HG02571 (cell line): ENCODE results near the gene JUND.

Experiments used
- ATAC-seq: cut with Tn5 transposase; IDR thresholded peaks from one replicate; pipeline ENCODE4 v1.9.1; 2021; ENCODE audit warnings: mild to moderate bottlenecking, moderate library complexity; ENCODE audit not compliant: unreplicated experiment

JUND gene

DNA sequence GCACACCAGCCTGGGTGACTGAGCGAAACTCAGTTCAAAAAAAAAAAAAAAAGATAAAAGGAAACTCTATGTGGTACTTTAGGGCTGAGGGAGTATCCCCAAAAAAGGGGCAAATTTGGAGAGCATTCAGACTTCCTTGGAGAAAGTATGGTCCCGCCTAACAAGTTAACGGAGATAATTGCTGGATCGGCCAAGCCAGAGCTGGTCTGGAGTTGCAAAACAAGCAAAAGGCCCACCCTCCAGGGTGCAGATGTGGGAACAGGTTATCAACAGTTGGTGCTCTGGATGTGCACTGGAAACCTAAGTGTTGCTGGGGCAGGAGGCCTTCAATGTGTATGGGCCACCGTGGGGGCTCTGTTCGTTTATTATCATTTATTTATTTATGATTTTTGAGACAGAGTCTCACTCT is 10.0 kb downstream of the JUND start:
- ATAC-seq = no peak

DNA sequence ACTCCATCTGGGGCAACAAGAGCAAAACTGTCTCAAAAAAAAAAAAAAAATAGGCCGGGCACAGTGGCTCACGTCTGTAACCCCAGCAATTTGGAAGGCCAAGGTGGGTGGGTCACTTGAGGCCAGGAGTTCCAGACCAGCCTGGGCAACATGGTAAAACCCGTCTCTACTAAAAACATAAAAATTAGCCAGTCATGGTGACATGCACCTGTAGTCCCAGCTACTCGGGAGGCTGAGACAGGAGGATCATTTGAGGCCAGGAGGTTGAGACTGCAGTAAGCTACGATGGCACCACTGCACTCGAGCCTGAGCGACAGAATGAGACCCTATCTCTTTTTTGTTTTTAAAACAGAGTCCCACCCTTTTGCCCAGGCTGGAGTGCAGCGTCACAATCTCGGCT is 11.1 kb downstream of the JUND start:
- no peak for ATAC-seq

DNA sequence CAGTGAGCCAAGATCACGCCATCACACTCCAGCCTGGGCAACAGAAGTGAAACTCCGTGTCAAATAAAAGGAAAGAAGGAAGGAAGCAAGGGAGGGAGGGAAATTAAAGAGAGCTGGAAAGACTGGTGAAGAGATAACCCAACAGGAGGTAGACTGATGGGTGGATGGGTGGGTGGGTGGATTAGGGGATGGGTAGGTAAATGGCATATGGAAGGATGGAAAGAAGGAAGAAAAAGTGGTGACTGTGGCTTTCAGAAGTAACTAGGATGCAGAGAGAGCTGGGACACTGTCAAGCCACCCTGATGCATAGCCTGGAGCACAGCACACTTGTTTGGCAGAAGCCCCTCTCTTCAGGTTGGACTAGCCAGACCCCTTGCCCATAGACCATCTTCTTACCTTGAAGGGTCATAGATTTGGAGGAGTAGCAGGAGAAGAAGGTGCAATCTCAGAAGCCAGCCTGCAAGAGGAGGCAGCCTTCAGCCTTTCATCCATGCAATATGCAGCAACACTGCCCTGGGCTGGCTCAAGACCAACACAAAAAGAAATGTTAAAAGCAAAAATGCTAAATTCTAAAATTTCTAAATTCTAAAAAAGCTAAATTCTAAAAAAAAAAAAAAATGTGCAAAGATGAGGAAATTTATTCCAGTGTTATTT is 12.2 kb downstream of the JUND start:
- no peak for ATAC-seq

DNA sequence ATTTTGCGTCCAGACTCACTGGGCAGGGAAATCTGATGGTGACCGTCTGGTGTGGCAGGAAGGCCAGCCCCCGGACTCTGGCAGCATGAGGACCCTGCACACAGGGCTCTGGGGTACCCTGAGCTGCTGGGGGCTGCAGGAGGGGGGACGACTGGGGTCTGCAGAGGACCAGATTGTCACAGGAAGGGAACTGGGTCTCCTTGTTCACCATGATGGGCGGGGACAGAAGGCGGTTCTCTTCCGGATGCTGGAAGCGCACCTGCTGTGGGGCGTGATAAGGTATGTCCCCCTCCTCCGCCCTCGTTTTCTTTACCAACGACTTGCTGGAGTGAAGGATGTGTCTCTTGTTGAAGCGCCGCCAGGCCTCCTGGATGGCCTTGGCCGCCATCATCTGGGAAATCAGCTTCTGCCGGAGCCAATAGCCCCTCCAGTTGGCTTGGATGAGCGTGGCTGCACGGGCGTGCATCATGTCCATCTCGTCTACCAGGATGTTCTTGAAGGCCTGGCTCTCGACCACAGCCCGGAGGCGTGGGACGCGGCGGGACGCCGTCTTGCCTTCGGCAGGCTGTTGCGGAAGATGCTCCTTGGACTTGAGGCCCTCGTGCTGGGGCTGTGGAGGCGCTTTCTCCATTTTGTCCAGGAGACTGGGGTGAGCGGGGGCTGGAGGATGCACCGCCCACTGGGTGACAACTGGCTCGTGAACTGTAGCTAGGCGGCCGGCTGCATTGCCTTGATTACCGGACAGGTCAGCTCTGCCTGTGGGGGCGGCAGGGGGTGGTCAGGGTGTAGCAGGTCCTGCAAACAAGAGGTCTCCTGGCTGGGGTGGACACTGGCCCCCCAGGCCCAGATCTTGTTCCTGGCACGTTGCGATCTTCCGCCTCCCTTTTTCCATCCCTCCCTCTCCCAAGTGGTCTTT is 14.4 kb downstream of the JUND start:
- ATAC-seq = no peak

DNA sequence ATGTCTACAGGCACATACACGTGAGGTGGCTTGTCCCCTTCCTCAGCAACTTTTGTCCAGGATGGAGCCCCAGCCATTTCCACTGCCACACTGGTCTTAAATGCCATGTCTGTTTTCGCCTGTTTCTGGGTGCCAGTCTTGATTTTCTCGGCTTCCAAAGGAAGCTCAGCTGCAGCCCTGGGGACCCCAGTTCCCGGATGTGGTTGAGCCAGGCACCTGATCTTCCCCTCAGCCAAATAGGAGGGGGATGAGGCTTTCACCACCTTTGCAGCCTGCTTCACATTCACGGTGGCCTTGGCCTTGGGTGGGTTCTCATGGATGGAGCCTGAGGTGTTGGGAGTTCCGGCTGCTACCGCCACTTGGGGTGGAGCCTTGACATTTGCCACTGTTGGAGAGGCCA is 15.8 kb downstream of the JUND start:
- ATAC-seq = no peak

DNA sequence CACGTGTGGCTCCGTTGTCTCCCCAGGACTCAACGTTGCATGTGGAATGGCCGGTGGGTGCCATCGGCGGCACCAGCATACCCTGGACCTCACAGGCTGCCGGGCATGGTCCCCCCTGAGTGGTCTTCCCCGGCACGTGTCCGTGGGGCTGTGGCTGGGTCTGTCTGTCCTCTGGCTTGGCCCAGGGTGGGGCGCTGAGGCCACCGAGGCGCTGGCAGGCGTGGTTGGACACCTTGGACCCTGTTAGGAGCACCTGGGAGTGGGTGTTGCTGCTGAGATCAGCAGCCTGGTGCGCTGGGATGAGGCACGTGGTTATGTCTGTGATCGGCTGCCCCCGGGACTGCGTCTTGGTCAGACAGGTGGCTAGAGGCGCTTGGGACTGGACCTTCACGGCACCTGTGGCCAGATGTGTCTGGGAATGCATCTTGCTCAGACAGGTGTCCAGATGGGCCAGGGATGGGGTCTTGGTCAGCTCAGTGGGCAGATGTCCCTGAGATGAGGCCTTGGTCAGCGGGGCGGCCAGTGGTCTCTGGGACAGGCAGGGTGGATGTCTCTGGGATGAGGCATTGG is 16.4 kb downstream of the JUND start:
- ATAC-seq = no peak

DNA sequence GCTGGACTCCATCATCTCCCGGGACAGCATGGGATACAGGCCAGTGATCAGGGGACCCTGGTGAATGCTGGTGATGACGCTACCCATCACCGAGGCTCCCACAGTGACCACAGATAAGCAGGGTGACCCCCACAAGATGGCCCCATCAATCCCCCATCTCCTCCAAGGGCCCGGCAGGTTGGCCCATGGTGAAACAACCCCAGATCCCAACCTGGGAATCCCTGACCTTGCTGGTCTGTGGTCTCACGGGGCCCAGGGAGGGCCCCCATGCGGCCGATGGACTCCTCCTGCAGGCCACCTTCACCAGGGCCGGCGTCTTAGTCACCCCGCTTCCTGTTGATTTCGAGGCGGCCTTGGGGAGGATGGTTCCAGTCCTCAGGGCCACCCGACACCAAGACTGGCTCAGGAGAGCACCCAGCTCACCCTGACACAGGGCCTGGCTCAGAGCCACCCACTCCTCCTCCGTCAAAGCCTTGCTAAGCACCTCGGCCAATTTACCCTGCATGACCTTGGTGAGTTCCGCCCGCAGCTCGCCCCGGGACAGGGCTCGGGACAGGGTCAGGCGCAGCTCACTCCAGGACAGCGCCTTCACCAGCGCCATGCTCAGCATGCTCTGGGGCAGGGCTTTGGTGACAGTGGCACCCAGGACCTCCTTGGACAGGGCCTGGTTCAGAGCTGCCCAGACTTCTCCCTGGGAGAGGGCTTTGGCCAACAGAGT is 17.1 kb downstream of the JUND start:
- ATAC-seq = no peak

DNA sequence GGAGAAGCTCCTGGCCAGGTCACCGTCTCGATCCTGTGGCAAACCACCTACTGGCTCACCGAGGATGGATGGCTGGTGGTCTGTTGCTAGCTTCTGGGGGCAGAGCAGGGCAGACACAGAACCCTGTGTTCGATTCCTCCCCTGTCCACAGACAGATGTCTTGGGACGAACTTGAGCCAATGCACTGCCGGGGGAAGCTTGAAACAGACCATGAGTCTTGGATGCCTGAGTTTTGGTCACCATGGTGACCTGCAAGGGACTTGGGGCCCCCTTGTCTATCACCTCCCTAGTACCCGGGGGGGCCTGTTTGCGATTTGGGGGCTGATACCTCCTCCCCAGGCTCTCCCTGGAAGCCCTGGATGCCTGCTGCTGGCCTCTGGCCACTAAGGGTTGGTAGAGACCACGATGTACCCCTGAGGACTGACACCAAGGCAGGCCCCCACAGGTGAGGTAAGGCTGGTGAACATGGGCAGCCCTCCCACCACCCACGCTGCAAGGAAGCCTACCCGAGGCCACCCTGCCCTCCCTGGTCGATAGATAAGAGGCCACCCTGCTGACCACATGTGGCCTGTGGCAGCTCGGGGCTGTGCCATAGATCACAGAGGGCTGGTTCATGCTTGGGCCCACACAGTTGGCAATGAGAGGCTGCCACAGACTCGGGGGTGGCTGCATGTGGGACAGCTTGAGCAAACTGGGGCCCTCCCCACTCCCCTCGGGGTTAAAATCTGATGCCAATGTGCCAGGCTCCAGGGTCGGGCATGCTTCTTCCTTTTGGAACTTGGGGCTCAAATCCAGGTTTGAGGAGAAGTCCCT is 17.9 kb downstream of the JUND start:
- no peak for ATAC-seq

DNA sequence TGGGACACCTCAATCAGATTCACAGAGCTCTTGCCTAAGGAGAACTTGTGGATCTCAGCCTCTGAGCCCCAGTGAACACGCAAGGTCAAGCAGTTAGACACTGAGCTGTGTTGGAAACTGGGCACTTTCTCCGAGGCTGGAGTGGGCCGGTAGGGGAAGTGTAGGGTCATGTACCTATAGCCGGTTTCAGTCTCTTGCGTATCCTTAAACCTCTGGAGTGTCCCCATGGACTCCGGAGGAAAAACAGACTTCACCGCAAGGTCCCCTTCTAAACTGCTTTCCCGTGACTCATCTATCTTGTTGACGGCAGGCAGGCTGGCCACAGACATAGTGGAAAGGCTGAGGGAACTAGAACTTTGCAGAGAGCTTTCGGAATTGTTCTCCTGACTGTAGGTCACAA is 18.5 kb downstream of the JUND start:
- ATAC-seq = no peak

DNA sequence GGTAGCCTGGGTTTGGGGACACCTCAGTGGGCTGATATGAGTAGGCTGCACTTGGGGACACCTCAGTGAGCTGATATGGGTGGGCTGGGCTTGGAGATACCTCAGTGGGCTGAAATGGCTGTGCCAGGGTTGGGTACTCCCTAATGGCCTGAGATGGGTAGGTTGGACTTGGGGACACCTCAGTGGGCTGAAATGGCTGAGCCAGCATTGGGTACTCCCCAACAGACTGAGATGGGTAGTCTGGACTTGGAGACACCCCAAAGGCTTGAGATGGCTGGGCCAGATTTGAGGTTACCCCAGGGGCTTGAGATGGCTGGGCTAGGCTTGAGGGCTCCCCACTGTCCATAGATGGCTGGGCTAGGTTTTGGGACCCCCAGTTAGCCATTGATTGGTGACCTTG is 19.3 kb downstream of the JUND start:
- ATAC-seq = no peak

DNA sequence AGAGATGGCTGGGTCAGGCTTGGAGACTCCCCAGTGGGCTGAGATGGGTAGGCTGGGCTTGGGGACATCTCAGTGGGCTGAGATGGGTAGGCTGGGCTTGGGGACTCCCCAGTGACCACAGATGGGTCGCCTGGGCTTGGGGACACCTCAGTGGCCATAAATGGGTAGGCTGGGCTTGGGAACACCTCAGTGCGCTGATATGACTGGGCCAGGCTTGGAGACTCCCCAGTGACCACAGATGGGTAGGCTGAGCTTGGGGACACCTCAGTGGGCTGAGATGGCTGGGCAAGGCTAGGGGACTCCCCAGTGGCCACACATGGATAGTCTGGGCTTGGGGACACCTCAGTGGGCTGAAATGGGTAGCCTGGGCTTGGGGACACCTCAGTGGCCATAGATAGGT is 19.9 kb downstream of the JUND start:
- no peak for ATAC-seq

DNA sequence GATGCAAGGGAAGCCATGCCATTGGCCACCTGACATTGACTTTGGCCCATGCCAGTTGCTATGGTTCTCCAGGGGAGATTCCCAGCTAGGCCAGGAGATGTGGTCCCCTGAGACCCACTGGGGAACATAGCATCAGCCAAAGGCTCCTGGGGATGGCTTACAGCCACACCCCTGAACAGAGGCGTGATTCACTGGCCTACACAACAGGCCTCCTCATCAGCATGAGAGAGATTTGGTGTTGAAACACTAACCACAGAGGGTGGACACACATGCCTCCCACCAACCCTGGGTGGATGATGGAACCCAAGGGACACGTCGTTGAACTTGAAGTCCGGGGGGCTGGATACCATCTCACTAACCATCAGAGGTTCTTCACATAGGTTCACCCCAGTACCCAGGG is 21.5 kb downstream of the JUND start:
- no peak for ATAC-seq

DNA sequence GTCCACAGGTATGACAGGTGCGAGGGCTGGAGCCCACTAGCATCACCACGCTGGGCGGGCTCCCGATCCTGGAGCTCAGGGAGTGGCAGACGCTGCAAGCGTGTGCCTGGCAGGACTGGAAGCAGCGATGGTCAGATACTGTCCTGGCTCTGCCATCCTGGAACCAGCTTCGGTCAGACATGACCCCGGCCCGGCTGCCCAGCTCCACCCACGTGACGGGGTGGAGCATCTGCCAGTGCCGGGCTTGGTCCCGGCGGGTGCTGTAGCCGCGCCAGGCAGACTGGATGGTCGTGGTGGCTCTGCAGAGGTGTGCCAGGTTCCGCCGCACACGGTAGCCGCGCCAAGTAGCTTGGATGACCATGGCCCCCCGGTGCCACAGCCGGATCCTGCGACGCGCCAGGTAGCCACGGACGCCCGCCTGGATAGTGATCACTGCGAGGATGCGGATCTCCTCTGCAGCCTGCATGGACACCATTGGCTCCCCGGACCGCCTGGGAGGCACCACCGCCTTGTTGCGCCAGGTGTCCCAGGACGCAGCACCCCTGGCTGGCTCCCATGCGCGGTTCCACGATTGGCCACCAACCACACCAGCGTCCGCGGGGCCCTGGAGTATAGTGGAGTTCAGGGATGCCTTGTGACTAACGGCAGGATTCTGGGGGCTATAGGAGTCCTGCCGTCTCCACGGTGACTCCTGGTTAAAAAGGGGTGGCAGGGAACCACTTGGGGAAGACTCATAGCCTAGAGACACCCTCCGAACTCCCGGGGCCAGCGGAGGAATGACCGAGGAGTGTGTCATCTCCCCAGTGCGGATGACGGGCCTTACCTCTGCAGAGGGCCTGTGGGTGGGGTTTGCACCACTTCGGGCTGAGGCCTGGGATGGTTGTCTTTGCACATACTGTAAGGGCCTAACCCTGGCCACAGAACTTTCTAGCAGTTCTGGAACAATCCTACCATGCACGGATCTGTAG is 23.6 kb downstream of the JUND start:
- ATAC-seq = no peak

DNA sequence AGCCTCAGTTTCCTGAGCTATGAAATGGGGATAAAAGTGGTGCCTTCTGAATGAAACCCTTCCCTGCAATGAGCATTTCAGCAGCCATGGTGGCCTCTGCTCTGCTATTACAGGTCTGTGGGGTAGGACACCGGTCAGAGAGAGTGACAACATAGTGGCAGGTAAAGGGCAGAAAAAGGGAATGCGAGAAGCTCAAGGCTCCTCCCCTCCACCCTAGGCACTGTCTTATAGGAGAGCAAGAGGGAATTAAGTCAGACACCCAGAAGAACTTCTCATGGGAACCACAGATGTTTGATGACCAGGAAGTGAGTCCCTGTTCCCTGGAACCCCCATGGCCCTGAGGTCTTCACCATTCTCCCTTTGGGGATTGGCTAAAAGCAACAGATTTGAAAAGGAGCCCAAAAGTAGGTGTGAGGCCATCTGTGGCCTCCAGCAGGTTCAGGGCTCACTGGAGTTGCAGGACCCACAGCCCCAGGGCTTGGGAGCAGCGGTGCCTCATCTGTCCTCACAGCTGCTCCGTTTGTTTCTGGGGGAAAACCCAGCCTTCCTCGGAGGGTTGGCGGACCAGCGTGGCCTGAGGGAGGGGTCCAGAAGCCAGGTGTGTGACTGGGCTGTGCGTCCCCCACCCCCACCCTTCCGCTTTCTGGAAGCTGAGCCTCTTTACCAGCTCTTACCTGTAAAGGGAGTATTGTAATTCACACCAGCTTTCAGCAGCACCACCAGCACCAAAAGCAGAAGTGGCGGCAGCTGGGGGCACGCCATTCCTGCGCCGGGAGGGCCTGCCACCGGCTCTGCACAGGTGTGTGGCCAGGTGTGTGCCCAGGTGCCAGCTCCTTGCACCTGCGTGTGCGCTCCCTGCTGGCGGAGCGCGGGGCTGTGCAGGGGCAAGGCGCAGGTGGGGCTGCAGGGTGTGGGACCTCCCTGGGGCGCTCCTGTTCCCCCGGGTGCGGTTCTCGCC is 26.6 kb downstream of the JUND start:
- no peak for ATAC-seq

DNA sequence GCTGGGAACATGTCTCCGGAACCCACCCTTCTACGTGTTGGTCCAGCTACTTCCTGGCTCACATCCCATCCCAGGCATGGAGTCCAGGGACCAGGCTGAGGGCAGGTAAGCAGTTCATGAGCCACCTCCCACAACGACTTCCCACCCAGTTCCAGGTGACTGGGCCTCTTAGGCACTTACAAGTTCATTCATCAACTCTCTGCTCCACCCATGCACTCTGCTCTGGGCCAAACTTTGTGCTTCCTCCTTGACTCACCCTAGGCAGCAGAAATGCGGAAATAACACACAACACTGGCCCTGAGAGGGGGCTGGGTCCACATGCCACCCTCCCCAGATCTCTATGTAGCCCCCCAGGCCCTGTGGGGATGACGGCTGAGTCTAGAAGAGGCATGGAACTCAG is 27.7 kb downstream of the JUND start:
- no peak for ATAC-seq

DNA sequence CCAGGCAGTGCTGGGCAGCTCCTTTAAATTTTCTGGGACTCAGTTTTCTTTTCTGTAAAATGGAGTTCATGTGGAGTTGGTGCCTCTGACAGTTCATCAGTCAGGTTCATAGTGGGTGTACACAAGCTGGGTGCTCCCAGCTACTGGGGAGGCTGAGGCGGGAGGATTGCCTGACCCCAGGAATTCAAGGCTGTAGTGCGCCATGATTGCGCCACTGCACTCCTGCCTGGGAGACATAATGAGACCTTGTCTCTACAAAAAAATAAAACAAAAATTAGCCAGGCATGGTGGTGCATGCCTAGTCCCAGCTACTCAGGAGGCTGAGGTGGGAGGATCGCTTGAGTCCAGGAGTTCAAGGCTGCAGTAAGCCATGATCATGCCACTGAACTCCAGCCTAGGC is 28.3 kb downstream of the JUND start:
- ATAC-seq = no peak

DNA sequence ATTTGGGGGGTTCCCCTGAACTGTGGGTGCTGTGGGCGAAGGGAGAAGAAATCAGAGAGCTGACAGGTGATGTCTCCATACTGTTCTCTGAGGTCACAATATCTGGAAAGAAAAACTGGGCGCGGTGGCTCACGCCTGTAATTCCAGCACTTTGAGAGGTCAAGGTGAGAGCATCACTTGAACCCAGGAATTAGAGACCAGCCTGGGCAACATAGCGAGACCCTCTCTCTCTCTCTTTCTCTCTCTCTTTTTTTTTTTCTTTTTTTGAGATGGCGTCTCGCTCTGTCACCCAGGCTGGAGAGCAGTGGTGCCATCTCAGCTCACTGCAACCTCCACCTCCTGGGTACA is 29.1 kb downstream of the JUND start:
- no peak for ATAC-seq

DNA sequence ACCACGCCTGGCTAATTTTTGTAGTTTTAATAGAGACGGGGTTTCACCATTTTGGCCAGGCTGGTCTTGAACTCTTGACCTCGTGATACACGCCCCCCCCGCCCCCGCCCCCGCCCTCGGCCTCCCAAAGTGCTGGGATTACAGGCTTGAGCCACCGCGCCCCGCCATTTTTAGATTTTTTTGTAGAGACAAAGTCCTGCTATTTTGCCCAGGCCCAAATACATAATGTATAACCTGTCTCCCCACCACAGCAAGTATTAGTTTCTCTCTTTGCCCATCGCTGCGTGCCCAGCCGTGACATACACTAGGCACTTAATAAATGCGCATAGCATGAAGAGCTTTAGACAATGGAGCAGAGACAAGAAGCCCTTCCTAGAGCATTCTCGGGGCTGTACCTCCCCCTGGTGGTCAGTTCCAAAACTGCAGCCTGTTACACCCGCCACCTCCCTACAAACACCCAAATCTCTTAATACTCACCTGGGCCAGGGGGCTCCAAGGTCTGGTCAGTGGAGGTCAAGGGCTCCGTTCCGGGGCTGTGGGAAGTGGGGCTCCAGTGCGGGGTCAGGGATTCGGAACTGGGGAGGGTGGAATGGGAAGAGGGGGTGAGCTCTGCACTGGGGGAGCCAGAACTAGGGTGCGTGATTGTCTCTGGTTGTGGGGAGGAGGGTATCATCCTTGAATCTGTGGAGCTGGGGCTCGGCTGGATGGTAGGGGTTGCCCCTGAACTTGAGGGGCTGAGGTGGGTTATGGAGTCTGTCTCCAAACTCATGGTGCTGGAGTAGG is 29.6 kb downstream of the JUND start:
- ATAC-seq = no peak
